CD4-positive, alpha-beta memory T cell (primary cell): Measurements from ENCODE around the gene HEBP2. TPM values are rescaled to one million over a fixed set of nuclear protein-coding genes. Genes with fewer than 3 reads are reported as not detected.
A peak's percentile ranks its signal among the peaks of the same experiment; 100 is the strongest.
"Not testable (repeated sequence)": the region's sequence is repeated elsewhere in the genome, so short reads cannot be mapped to it uniquely, and the experiment has no call there.

Experiments
- CTCF ChIA-PET: fragments of 350-600 bp; sonication (Branson Sonifier 250); formaldehyde crosslinking; loops from one replicate; lab custom pipeline; 2021; ENCODE audit warnings: inconsistent platforms; ENCODE audit not compliant: partially characterized antibody; lab: Charles Lee
- POLR2A ChIA-PET: fragments of 350-600 bp; sonication (Branson Sonifier 250); formaldehyde crosslinking; loops from one replicate; lab custom pipeline; 2021; ENCODE audit not compliant: partially characterized antibody; lab: Charles Lee
- DNase-seq, 5 donors: peaks; one replicate each; pipeline versions ENCODE4 v3.0.0 to v3.0.0-alpha.2; 2020 to 2022; ENCODE audit warnings: mixed read lengths in 1 of 5
- H3K27ac ChIP-seq: one replicate; pipeline ENCODE4 v1.7.0; 2013; ENCODE audit warnings: low read depth, low read length
- H3K27me3 ChIP-seq: 2 replicates; pipeline ENCODE4 v1.7.0; 2013; ENCODE audit warnings: mild to moderate bottlenecking, low read length, moderate library complexity; ENCODE audit not compliant: insufficient read depth
- H3K36me3 ChIP-seq: 2 replicates; pipeline ENCODE4 v1.7.0; 2013; ENCODE audit warnings: mild to moderate bottlenecking, low read length, moderate library complexity; ENCODE audit not compliant: insufficient read depth
- H3K4me1 ChIP-seq: 2 replicates; pipeline ENCODE4 v1.7.0; 2013; ENCODE audit warnings: mild to moderate bottlenecking, low read length, moderate library complexity; ENCODE audit not compliant: insufficient read depth
- H3K4me3 ChIP-seq, 2 donors: one replicate each; pipeline ENCODE4 v1.7.0; 2013; ENCODE audit warnings: low read length in 2 of 2, mild to moderate bottlenecking in 1 of 2
- H3K9me3 ChIP-seq, 2 donors: one replicate each; pipeline ENCODE4 v1.7.0; 2013; ENCODE audit warnings: low read length in 2 of 2, control low read depth in 1 of 2; ENCODE audit not compliant: control insufficient read depth in 1 of 2
- H3K27ac Mint-ChIP-seq, 7 donors: one replicate each; pipeline ENCODE4 v1.8.0; 2020 to 2021; ENCODE audit warnings: mixed read lengths in 7 of 7, mild to moderate bottlenecking in 6 of 7, inconsistent platforms in 3 of 7, moderate library complexity in 3 of 7
- H3K27me3 Mint-ChIP-seq, 2 donors: one replicate each; pipeline ENCODE4 v1.8.0; 2020 to 2021; ENCODE audit warnings: mixed read lengths in 2 of 2
- H3K36me3 Mint-ChIP-seq, 2 donors: one replicate each; pipeline ENCODE4 v1.8.0; 2020 to 2021; ENCODE audit warnings: mixed read lengths in 2 of 2, inconsistent platforms in 1 of 2, mild to moderate bottlenecking in 1 of 2
- H3K4me1 Mint-ChIP-seq, 4 donors: one replicate each; pipeline ENCODE4 v1.8.0; 2020 to 2021; ENCODE audit warnings: mixed read lengths in 4 of 4, mild to moderate bottlenecking in 1 of 4
- H3K4me3 Mint-ChIP-seq, 8 donors: one replicate each; pipeline ENCODE4 v1.8.0; 2020 to 2021; ENCODE audit warnings: mixed read lengths in 8 of 8, mild to moderate bottlenecking in 7 of 8, moderate library complexity in 6 of 8, inconsistent platforms in 3 of 8
- H3K9me3 Mint-ChIP-seq, 8 donors: one replicate each; pipeline ENCODE4 v1.8.0; 2020 to 2021; ENCODE audit warnings: mixed read lengths in 8 of 8, mild to moderate bottlenecking in 5 of 8, inconsistent platforms in 3 of 8, moderate library complexity in 1 of 8
- intact Hi-C: fragments of 100-400 bp; cut with micrococcal nuclease; formaldehyde crosslinking; loops from one replicate; pipeline ENCODE4 v1.15.1; 2023
- polyA plus RNA-seq, 2 donors: library from polyadenylated mRNA; unstranded; fragments of 300-500 nt; fragmentation: Illumina TruSeq; gene quantifications; one replicate each; pipeline ENCODE4 v1.2.3, GENCODE V29; 2021
- total RNA-seq, 2 experiments: library from RNA; stranded (reverse); gene quantifications; one replicate each; pipeline ENCODE4 v1.2.3, GENCODE V29; 2021

HEBP2 gene
- total and polyA plus RNA-seq, 4 experiments from 2014 or later = 47.2 to 52.7 (median 48.8) TPM

DNA sequence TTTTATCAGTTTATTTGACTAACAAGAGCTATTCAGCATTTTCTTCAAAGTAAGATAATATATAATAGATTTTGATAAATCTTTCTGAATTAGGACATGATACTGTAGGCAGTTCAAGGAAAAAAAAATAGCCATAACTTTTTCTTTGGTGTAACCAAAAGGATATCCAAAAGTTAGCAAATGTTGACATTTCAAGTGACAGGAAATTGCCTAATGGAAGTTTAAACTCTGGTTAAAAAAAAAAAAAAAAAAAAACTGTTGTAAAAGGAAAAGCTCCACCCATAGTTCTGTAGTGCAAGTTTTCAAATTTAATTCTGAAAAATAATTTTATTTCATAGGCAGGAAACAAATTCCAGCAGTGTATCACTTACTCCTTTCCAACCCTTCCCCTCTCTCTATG lies 18.8 kb downstream of the HEBP2 start:
- intact Hi-C loops = no loop called here
- POLR2A ChIA-PET = no interaction called here
- CTCF ChIA-PET = interaction anchor here (0.6 to 8.2 kb wide), 6 partner anchors 42 to 1211 kb away, joined by 3 to 54 read pairs (median 3); no protein-coding TSS in a partner anchor

DNA sequence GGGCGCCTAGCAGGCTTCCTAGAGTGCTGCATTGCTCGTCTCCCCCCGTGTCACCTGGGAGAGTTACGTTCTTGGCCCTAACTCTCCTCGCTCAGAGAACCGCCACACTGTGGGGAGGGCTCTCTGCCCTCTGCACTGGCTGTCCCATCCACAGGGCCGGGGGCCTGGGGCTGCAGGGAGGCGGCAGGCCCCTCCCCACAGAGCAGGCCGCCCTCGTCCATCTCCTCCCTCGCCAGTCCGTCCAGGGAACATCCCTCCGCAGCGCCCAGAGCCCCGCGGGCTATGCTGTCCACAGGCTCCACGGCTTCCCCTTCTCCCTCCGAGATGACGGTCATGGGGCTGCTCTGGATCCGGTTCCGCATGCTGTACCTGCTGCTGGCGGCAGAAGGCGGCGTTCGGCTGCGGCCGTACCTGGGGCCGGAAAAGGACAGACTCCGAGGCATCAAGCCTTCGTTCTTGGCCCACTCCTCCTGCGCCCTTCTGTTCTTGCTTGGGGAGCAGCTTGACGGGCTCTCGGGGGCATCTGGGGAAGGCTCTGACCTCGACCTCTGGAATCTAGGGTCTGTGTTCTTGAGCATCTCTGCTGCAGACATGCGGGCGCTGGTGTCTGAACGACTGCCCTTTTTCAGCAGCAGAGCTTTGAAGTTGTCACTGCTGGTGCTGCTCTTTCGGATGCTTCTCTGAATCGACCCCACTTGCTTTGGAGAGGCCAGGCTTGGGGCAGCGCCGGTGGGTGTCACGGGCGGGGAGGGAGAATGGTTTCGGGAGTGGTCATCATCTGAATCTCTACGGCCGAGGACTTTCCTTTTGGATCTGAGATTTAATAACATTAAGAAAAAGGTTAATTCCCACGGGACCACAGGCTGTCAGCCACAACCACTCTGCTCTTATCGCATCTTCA lies 20.2 kb downstream of the HEBP2 start:
- Mint-ChIP-seq H3K4me1 (peaks cover 4 to 12% (median 5%) of the 10 kb centered on the region in 4 donors), H3K27me3 (no peaks in the 10 kb centered on the region), H3K36me3 (peaks cover 5 to 7% of the 10 kb centered on the region in 2 donors), H3K27ac (peak overlapping the region in 2 of 7 donors; percentile 47 to 51), H3K4me3 (no peak overlapping the region), H3K9me3 (no peaks in the 10 kb centered on the region)
- H3K36me3 ChIP-seq = no peaks in the 10 kb centered on the region
- no peak overlapping the region for H3K4me3 ChIP-seq
- DNase-seq = no peak
- CTCF ChIA-PET = interaction anchor here (1.5 to 10.7 kb wide), 4 partner anchors 32 to 307 kb away, joined by 5 to 265 read pairs (median 100); no protein-coding TSS in a partner anchor
- intact Hi-C loops = no loop called here
- POLR2A ChIA-PET = interaction anchor here (0.6 kb wide), 2 partner anchors 11 to 16 kb away, joined by 3 to 4 read pairs; no protein-coding TSS in a partner anchor
- no peaks in the 10 kb centered on the region for H3K9me3 ChIP-seq
- H3K27me3 ChIP-seq = no peaks in the 10 kb centered on the region
- H3K4me1 ChIP-seq = peaks cover 8% of the 10 kb centered on the region
- no peak overlapping the region for H3K27ac ChIP-seq

More for the DNA sequence above, 18.8 kb downstream of the HEBP2 start:
- peaks cover 6% of the 10 kb centered on the region for H3K4me1 ChIP-seq
- H3K4me3 Mint-ChIP-seq = peak overlapping the region in 1 of 8 donors; percentile 62
- no peaks in the 10 kb centered on the region for H3K36me3 ChIP-seq
- peak overlapping the region in 2 of 7 donors; percentile 11 to 52 for H3K27ac Mint-ChIP-seq
- peaks cover 19 to 21% of the 10 kb centered on the region in 2 donors for H3K36me3 Mint-ChIP-seq
- no peak overlapping the region for H3K27ac ChIP-seq
- no peaks in the 10 kb centered on the region for H3K27me3 ChIP-seq
- no peak for DNase-seq
- H3K4me1 Mint-ChIP-seq = peaks cover 4 to 12% (median 5%) of the 10 kb centered on the region in 4 donors
- H3K9me3 Mint-ChIP-seq = no peaks in the 10 kb centered on the region
- no peaks in the 10 kb centered on the region for H3K27me3 Mint-ChIP-seq
- no peak overlapping the region for H3K4me3 ChIP-seq
- H3K9me3 ChIP-seq = no peaks in the 10 kb centered on the region

DNA sequence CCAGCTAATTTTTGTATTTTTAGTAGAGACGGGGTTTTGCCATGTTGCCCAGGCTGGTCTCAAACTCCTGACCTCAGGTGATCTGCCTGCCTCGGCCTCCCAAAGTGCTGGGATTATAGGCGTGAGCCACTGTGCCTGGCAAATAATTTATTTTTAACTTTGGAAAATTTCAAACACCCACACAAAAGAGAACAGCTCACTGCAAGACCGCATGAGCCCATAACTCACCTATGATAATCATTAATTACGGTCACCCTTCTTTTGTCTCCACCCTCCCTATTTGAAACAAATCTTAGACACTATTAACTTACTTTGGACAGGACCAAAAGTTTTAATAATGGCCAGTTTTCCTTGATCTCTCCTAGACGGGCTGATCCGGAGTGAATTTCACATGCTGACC lies 21.2 kb downstream of the HEBP2 start:
- CTCF ChIA-PET = interaction anchor here (1.5 to 10.7 kb wide), 4 partner anchors 31 to 308 kb away, joined by 5 to 265 read pairs (median 100); no protein-coding TSS in a partner anchor
- H3K27me3 Mint-ChIP-seq, H3K4me3 ChIP-seq, H3K27ac Mint-ChIP-seq, H3K4me3 Mint-ChIP-seq, H3K36me3 ChIP-seq, intact Hi-C loops, DNase-seq, H3K27ac ChIP-seq, H3K4me1 ChIP-seq, POLR2A ChIA-PET, H3K27me3 ChIP-seq, H3K9me3 Mint-ChIP-seq, H3K36me3 Mint-ChIP-seq, H3K9me3 ChIP-seq: not testable (repeated sequence)
- H3K4me1 Mint-ChIP-seq = peaks cover 4 to 12% (median 5%) of the 10 kb centered on the region in 4 donors

DNA sequence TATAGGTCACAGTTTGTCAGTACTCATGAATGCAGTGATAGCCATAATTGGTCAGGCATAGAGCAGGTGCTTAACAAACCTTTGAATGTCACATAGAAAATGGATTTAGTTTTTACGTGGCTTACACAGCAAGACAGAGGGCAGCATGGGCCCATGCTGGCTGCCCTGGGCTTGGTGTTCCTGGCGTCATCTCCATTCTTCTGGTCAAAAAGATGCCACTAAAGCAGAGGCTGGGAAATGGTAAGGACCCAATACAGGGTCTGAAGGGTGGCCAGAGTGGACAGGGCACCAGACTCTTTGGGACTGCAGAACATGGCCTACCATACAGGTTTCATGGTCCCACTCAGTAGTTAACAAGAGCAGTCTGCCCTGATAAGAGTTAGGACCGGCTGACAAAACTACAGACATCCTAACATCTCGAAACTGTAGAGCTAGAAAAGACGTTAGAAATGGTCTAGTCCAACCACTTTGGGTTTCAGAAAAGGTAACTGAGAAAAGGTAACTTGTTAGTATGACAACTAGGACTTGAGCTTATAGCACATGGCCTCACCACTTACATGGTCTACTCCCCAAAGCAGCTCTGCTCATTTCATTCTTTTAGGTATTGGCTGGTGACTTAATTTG lies 22.6 kb downstream of the HEBP2 start:
- no peaks in the 10 kb centered on the region for H3K9me3 Mint-ChIP-seq
- no peak overlapping the region for H3K4me3 ChIP-seq

DNA sequence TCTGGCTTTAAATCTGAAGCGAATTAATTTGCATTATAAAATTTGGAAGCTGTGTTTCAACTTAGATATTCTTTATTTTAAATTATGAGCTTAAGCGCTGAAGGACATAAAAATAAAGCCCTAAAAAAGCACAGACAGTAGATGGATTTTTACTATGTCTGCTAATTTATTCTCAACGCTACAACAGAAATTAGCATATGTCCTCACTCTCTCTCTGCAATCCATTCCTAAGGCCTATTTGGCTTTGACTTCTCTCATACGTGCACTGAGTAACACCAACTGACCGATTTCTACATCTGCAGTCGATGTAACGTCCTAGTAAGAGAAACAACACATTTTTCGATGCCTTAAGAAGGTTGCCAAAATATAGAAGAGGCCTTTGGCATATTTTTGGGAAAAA lies 23.7 kb downstream of the HEBP2 start:
- Histone ChIP-seq H3K4me3 (no peak overlapping the region), H3K27me3 (no peaks in the 10 kb centered on the region), H3K4me1 (peaks cover 9% of the 10 kb centered on the region), H3K36me3 (no peaks in the 10 kb centered on the region), H3K9me3 (no peaks in the 10 kb centered on the region), H3K27ac (no peak overlapping the region)
- Mint-ChIP-seq H3K27ac (no peak overlapping the region), H3K27me3 (no peaks in the 10 kb centered on the region), H3K9me3 (no peaks in the 10 kb centered on the region), H3K4me1 (peaks cover 4 to 7% (median 5%) of the 10 kb centered on the region in 4 donors), H3K36me3 (peaks cover 0 to 1% of the 10 kb centered on the region in 2 donors), H3K4me3 (no peak overlapping the region)
- no peak for DNase-seq
- intact Hi-C loops = loop anchor here (2.0 kb wide), 1 partner anchor 29 kb away; no protein-coding TSS in a partner anchor
- ChIA-PET POLR2A (no interaction called here), CTCF (interaction anchor here (0.6 to 10.7 kb wide), 16 partner anchors 9 to 336 kb away, joined by 3 to 265 read pairs (median 5); no protein-coding TSS in a partner anchor)

More for the DNA sequence above, 22.6 kb downstream of the HEBP2 start:
- POLR2A ChIA-PET = no interaction called here
- H3K4me3 Mint-ChIP-seq = no peak overlapping the region
- H3K27me3 ChIP-seq = no peaks in the 10 kb centered on the region
- no peak overlapping the region for H3K27ac ChIP-seq
- H3K36me3 Mint-ChIP-seq = peaks cover 0 to 1% of the 10 kb centered on the region in 2 donors
- no peak overlapping the region for H3K27ac Mint-ChIP-seq
- peaks cover 4 to 7% (median 5%) of the 10 kb centered on the region in 4 donors for H3K4me1 Mint-ChIP-seq
- CTCF ChIA-PET = interaction anchor here (1.2 to 10.7 kb wide), 9 partner anchors 10 to 309 kb away, joined by 3 to 265 read pairs (median 7); no protein-coding TSS in a partner anchor
- no peak for DNase-seq
- no peaks in the 10 kb centered on the region for H3K36me3 ChIP-seq
- peaks cover 9% of the 10 kb centered on the region for H3K4me1 ChIP-seq
- H3K9me3 ChIP-seq = no peaks in the 10 kb centered on the region
- H3K27me3 Mint-ChIP-seq = no peaks in the 10 kb centered on the region
- intact Hi-C loops = no loop called here

DNA sequence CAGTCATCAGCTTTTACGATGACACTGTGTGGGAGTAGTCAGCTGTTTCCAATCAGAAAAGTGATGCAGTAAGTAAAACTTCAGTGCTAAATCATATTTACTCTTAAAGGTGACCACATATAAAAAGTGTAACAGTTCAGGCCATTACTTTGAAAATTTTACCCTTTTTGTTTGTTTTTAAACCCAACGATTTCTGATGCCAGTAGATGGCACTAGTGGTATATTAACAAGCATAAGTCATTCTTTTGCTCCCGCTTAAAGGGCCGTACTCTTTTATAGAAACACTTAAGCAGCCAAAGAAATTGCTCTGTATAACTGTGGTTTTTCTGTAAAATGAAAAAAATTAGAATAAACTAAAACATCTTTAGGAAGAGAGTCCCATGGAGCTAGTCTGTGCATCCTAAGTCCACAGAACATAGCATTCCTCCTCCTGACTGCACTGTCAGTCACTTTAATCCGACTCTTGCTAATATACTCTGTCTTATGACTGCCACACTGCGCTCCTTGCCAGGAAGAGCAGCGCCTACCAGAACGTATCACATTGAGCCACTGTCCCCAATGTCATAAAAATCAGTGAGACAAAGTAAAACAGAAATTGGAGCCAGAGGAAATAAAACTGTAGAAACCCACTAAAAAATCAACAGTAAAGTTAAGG lies 25.0 kb downstream of the HEBP2 start:
- H3K4me1 ChIP-seq = peaks cover 4% of the 10 kb centered on the region
- POLR2A ChIA-PET = interaction anchor here (1.9 to 2.0 kb wide), 2 partner anchors 27 to 80 kb away, joined by 7 to 9 read pairs; no protein-coding TSS in a partner anchor
- intact Hi-C loops = loop anchor here (1.0 to 2.0 kb wide), 6 partner anchors 28 to 337 kb away; no protein-coding TSS in a partner anchor

More for the DNA sequence above, 25.0 kb downstream of the HEBP2 start:
- H3K27ac ChIP-seq = no peak overlapping the region
- Mint-ChIP-seq H3K27ac (no peak overlapping the region), H3K4me3 (no peak overlapping the region), H3K9me3 (no peaks in the 10 kb centered on the region), H3K36me3 (peaks cover 0 to 1% of the 10 kb centered on the region in 2 donors), H3K4me1 (no peaks in the 10 kb centered on the region), H3K27me3 (peaks cover 0 to 1% of the 10 kb centered on the region in 2 donors)
- H3K4me3 ChIP-seq = no peak overlapping the region
- no peaks in the 10 kb centered on the region for H3K36me3 ChIP-seq
- no peaks in the 10 kb centered on the region for H3K9me3 ChIP-seq
- CTCF ChIA-PET = interaction anchor here (0.6 to 10.7 kb wide), 18 partner anchors 12 to 312 kb away, joined by 3 to 265 read pairs (median 7); no protein-coding TSS in a partner anchor
- H3K27me3 ChIP-seq = no peaks in the 10 kb centered on the region
- DNase-seq = peak in 4 of 5 donors; percentile 45 to 55 (median 46)
